HG03571 (cell line): ENCODE data around the gene PSTK.

ENCODE experiments used
- ATAC-seq: cut with Tn5 transposase; IDR thresholded peaks from one replicate; pipeline ENCODE4 v1.9.1; 2021; ENCODE audit not compliant: unreplicated experiment

PSTK gene

DNA sequence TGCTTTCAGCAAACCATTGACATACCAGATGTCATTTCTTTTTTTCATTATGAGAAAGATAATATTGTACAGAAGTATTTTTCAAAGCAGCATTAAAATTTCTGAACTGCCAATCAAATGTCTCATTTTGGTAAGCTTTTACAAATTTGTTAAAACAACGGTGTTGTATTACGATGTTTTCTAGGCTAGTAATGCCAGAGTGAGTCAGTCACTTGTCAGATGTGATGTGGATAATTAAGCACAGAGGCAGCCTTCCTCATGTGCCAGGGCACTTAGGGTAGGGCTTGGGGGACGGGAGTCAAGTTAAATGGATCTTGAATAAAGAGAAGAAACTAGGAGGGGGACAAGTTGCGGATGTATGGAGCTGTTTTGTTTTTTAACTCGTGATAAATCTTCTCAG lies 10.1 kb downstream of the PSTK start:
- ATAC-seq = no peak

DNA sequence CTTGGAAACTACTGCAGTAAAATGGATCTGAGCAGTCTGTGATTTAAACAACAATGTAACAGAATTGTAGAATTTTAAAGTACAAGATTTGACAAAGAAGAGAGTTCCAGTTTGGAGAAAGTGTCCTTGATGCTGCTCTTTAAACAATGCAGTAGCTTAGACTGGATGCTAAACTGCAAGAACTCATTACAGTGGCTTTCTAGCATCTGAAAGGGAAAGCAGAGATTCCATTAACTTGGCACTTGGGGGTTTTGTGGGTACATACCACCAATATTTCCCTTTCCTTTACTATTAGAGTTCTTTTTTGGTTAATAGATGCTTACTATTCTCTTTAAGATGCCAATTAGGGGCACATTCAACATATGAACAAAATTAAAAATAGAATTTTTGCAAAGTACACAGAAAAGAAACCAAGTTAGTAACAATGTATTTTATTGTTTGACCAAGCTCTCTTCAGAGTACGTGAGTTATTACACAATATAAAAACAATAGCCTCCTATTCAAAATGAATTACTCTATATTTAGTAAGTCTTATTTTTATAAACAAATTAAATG lies 11.9 kb downstream of the PSTK start:
- no peak for ATAC-seq

- ATAC-seq = no peak
Measured at GRCh38 chr10:122993797-122994336, 13.7 kb downstream of the PSTK start.

DNA sequence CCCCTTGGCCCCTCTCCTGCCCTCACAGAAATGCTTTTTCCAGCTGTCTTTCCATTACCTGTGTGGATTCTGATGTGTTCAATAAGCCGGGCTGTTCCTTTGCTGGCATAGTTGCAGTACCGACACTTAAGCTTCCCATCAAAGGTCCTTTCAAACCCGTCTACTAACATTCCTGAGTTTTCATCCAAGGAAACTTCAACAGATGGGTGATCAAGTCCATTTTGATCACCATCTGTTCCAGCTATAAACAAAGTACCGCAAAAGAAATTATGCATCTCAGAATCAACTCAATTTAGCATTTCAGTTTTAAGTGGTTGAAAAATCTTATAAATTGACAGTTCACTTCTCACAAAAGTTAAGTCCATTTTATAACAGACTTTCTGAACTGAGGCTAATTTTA lies 15.7 kb downstream of the PSTK start:
- ATAC-seq = no peak

GRCh38 chr10:122997864-122998263 lies 17.7 kb downstream of the PSTK start:
- ATAC-seq = no peak

GRCh38 chr10:122998360-122998917 lies 18.2 kb downstream of the PSTK start:
- no peak for ATAC-seq

DNA sequence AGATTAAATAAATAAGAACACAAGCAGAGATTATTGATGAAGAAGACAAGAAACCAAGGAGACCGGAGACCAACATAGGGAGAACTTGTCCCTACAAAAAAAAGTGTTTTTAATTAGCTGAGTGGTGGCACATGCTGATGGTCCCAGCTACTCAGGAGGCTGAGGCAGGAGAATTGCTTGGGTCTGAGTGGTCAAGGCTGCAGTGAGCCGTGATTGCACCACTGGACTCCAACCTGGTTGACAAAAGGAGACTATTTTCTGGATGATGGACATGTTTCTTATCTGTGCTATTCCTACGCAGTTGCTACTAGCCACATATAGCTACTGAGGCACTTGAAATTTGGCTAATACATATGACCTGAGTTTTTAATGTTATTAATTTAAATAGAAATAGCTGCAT lies 18.7 kb downstream of the PSTK start:
- ATAC-seq = no peak

DNA sequence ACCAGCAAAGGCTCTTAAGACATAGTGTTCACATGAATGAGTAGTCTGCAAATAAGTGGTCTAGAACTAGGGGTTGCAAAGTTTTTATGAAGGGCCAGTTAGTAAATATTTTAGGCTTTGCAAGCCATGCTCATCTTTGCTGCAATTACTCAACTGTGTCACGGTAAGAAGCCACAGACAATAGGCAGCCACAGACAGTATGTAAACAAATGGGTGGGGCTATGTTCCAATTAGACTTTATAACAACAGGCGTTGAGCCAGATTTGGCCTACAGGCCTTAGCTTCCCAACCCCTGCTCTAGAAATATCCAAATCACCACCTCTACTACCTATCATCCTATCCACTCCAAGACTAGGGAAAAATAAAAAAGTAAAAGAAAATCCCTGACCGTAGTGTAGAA lies 19.1 kb downstream of the PSTK start:
- ATAC-seq = no peak

DNA sequence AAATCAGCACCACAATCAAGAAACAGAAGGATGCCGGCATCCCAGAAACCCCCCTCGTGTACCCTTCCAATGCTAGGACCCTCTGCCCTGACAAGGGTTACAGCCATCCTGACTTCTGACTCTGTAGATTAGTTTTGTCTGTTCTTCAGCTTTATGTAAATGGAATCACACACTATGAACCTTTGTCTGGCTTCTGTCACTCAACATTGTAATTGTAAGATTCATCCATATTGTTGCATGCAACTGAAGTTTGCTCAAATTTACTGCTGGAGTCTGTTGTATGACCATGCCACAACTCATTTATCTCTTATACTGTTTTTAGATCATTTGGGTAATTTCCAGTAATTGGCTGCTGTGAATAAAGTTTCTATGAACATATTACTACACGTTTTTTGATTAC lies 20.0 kb downstream of the PSTK start:
- ATAC-seq = no peak

DNA sequence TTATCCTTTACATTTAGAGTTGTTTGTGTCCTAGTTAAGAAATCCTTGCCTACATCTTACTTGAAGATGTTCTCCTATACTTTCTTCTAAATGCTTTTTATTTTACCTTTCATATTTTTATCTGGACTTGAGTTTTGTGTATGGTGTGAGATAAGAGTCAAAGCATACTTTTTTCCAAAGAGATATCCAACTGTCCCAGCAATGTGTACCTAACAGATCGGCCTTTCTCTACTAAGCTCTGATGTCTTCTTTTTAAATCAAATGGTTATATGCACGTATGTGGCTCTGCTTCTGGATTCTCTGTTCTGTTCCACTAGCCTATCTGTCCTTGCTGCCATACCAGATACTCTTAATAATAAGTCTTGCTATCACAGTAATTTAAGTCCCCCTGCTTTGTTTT lies 21.2 kb downstream of the PSTK start:
- ATAC-seq = no peak

GRCh38 chr10:123004298-123004697 lies 24.1 kb downstream of the PSTK start:
- ATAC-seq = no peak

DNA sequence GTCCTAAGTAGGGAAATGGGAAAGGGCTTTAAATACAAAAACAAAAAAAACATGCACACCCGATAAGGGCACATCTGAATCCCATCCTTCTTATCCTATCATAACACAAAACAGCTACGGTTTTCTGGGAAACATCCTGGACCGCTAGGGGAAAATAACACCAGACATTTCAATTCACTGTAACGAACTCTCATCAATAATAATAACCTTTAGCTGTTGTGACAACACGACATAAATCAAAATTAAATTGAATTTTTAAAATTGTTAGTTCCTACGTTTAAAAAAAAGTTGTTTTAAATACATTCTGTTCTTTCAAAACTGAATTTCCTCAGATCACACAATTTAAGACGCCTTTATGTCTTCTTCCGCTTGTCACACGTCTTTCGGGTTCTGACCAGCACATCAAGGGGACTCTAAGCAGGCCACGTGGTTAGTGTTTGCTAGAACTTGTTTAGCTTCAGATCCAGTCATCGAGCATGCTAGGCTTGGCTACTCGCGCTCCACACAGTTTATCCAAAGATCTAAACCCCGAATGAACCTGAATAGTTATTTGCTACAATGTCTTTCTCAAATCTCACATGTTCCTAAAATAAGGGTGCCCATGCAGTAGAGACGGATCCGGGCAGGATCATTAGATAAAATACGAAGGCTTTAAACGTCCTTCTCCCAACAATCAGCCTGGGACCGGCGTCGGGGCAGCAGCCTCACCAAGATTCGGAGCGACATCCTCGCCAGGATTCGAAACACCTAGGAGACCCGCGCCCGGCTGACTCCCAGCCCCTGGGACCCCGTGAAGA lies 27.6 kb downstream of the PSTK start:
- ATAC-seq = peak; percentile 44

GRCh38 chr10:123008355-123009104 lies 28.3 kb downstream of the PSTK start, which contains the start of the genes ACADSB and IKZF5:
Gene ACADSB (plus strand): TSS chr10:123009006. CDS start chr10:123009030, 24 bp downstream.
Gene IKZF5 (minus strand): TSS chr10:123008795. CDS start chr10:122998625, 10,170 bp downstream.
- peak; percentile 85 for ATAC-seq

DNA sequence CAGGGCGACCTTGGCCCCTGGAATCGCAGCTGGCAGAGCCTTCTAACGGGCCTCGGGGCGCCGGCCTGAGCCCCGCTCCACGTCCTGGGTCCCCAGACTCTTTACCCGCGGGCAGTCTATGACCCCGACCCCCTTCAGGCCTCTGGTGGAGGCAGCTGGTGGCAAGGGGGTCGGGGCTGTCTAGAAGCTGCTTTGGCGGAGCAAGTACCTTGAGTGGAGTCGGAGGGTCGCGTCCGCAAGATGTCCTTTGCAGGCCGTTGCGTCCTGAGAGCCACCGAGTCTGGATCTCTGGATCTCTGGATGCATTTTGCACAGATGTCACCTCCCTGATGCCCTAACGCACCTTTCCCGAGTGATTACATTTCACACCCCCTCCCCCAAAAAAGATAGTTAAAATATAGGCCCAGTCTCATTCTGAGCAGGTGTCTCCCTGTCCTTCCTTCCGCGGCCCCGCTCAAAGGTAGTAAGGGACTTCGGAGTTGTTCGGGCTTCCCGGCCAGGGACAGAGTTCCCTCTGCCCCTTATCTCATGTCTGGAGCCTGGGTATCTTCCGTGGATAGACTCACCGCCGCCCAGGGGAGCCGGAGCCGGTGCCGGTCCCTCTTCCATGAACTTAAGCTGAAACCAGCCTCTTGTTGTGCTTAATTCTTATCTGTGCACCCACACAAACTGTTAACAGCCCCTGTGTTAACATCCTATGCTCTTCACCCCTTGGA lies 29.1 kb downstream of the PSTK start:
- ATAC-seq = no peak

- ATAC-seq = no peak
Measured at GRCh38 chr10:123011987-123012386, 31.8 kb downstream of the PSTK start.

DNA sequence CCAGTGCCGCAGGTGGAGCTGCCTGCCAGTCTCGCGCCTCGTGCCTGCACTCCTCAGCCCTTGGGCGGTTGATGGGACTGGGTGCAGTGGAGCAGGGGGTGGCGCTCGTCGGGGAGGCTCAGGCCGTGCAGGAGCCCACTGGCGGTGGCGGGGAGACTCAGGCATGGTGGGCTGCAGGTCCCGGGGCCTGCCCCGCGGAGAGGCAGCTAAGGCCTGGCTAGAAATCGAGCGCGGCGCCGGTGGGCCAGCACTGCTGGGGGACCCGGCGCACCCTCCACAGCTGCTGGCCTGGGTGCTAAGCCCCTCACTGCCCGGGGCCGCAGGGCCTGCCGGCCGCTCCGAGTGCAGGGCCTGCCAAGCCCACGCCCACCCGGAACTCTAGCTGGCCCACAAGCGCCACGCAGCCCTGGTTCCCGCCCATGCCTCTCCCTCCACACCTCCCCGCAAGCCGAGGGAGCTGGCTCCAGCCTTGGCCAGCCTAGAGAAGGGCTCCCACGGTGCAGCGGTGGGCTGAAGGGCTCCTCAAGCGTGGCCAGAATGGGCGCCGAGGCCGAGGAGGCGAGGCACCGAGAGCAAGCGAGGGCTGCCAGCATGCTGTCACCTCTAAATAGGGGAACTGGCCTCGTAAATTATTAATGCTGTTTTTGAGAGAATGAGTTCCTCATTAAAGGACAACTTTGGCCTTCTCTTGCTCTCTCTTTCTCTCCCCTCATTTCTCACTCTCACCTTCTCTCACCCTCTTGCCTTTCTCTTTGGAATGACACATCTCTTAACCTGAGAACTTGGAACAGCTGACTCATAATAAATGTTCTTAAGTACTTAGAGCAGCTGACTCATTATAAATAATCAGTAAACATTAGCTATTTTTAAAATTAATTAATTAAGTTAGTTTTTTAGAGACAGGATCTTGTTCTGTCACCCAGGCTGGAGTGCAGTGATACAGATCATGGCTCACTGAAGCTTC lies 33.5 kb downstream of the PSTK start:
- no peak for ATAC-seq

DNA sequence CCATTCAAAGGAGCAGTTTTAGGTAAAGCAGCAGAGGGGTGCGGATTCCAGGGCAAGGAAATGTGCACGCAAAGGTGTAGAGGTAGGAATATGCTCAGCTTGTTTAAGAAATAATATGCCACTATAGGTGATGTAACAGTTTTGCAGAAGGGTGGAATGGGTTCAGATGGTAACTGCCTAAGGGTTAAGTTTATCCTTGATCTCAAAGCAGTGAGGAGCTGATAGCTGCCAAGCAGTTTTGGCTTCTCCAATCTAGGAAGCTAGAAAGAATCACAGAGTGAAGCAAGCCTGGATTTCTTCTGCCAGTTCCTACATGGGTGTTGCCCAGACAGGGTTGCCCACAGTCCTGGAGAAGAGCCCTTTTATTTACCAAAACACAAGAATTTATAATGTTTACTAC lies 34.6 kb downstream of the PSTK start:
- ATAC-seq = no peak

GRCh38 chr10:123016228-123016627 lies 36.0 kb downstream of the PSTK start:
- no peak for ATAC-seq

DNA sequence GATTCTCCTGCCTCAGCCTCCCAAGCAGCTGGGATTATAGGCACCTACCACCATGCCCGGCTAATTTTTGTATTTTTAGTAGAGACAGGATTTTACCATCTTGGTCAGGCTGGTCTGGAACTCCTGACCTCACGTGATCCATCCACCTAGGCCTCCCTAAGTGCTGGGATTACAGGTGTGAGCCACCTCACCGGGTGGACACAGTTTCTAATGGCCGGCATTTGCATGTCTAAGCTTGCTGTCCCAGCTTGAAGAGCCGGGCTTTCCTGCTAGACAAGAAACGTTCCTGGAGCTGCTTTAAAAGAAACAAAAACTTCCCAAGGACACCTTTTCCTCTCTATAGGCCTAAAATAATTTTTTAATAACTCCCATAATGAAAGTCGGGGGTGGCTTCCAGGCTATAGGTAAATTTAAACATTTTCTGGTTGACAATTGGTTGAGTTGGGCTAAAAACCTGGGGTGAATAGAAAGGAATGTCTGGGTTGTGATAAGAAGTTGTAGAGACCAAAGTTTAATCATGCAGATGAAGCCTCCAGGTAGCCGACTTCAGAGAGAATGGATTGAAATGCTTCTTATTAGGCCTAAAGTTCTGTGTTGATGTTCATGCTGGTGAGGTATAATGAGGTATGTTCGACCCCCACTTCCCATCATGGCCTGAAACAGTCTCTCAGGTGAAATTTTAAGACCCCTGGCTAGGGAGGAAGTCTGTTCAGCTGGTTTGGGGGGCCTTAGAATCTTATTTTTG lies 37.4 kb downstream of the PSTK start:
- ATAC-seq = no peak
